HepG2 (cell line): ENCODE results near the gene MAP3K8. TPM values are rescaled to one million over a fixed set of nuclear protein-coding genes. Genes with fewer than 3 reads are reported as not detected.

Experiments
- FOXC1 ChIP-seq: sonication (generic); formaldehyde crosslinking; IDR thresholded peaks from 2 replicates; pipeline ENCODE4 v1.8.0; 2022; ENCODE audit warnings: mild to moderate bottlenecking, missing genetic modification reagents, borderline replicate concordance
- KLF9 ChIP-seq: IDR thresholded peaks from 2 replicates; pipeline ENCODE4 v1.6.1; 2016; ENCODE audit warnings: low read depth
- MIER3 ChIP-seq: IDR thresholded peaks from 2 replicates; pipeline ENCODE4 v1.6.1; 2016; ENCODE audit warnings: missing compliant biosample characterization, borderline replicate concordance
- PRDM4 ChIP-seq: sonication (generic); formaldehyde crosslinking; IDR thresholded peaks from 2 replicates; pipeline ENCODE4 v1.9.0; 2021; ENCODE audit warnings: missing genetic modification reagents, borderline replicate concordance
- SIX1 ChIP-seq: sonication (generic); formaldehyde crosslinking; IDR thresholded peaks from 2 replicates; pipeline ENCODE4 v1.4.0; 2020; ENCODE audit warnings: missing genetic modification reagents, borderline replicate concordance
- SRSF1 ChIP-seq: fragments of 200-400 bp; formaldehyde crosslinking; optimal IDR thresholded peaks from 2 replicates; pipeline ENCODE3; 2017; ENCODE audit warnings: mild to moderate bottlenecking, low read depth, low read length, moderate library complexity
- U2AF1 ChIP-seq: fragments of 200-400 bp; formaldehyde crosslinking; optimal IDR thresholded peaks from 2 replicates; pipeline ENCODE3; 2017; ENCODE audit warnings: mild to moderate bottlenecking, low read depth, low read length
- ZBTB7A ChIP-seq: sonication (generic); formaldehyde crosslinking; IDR thresholded peaks from 2 replicates; pipeline ENCODE4 v1.8.0; 2022; ENCODE audit warnings: mild to moderate bottlenecking, missing genetic modification reagents
- ZMYM3 ChIP-seq: sonication (generic); formaldehyde crosslinking; IDR thresholded peaks from 2 replicates; pipeline ENCODE4 v1.5.1; 2020; ENCODE audit warnings: mild to moderate bottlenecking, missing genetic modification reagents
- ZNF331 ChIP-seq: sonication (generic); formaldehyde crosslinking; IDR thresholded peaks from 2 replicates; pipeline ENCODE4 v1.4.0; 2020; ENCODE audit warnings: missing genetic modification reagents
- ZNF484 ChIP-seq: sonication (generic); formaldehyde crosslinking; IDR thresholded peaks from 2 replicates; pipeline ENCODE4 v1.5.1; 2020; ENCODE audit warnings: mild to moderate bottlenecking, low read depth, missing genetic modification reagents, borderline replicate concordance
- ZNF674 ChIP-seq: sonication (generic); formaldehyde crosslinking; IDR thresholded peaks from 2 replicates; pipeline ENCODE4 v1.5.0; 2020; ENCODE audit warnings: low read depth, mild to moderate bottlenecking, missing genetic modification reagents
- ZNF724P ChIP-seq: sonication (generic); formaldehyde crosslinking; IDR thresholded peaks from 2 replicates; pipeline ENCODE4 v1.8.0; 2022; ENCODE audit warnings: missing genetic modification reagents, borderline replicate concordance
- polyA plus RNA-seq, 8 experiments: library from polyadenylated mRNA; depleted of rRNA in 3 of 8; stranded (reverse) in 7 of 8; unstranded in 1 of 8; fragments of >200 nt; fragmentation: Illumina TruSeq in 4 of 8; extraction: Trizol in 4 of 8; gene quantifications; 2 replicates each; pipeline versions ENCODE4 v1.2.1 to v1.2.3, GENCODE V29; 2011 to 2016; ENCODE audit warnings: low read depth in 4 of 8, missing spikeins in 1 of 8, mixed read lengths in 1 of 8; ENCODE audit not compliant: insufficient read depth in 1 of 8
- total RNA-seq, 5 experiments: library from RNA; depleted of rRNA; stranded (reverse); fragments of >200 nt; fragmentation: Illumina TruSeq; extraction: Trizol; gene quantifications; 2 replicates each; pipeline ENCODE4 v1.2.3, GENCODE V29; 2016; ENCODE audit warnings: low read depth in 1 of 5
- TF ChIP-seq, protein P1 (sequence below), 2 experiments: sonication (generic) in 1 of 2; formaldehyde crosslinking in 1 of 2; IDR thresholded peaks; 2 replicates each; pipeline versions ENCODE4 v1.4.0 to v1.6.1; 2018 to 2020; ENCODE audit warnings: missing genetic modification reagents in 2 of 2, borderline replicate concordance in 1 of 2, low read depth in 1 of 2, mild to moderate bottlenecking in 1 of 2, missing biosample characterization in 1 of 2
- TF ChIP-seq, protein P2 (sequence below): sonication (generic); formaldehyde crosslinking; IDR thresholded peaks from 2 replicates; pipeline ENCODE4 v1.4.0; 2020; ENCODE audit warnings: missing genetic modification reagents, borderline replicate concordance
- TF ChIP-seq, protein P3 (sequence below): sonication (generic); formaldehyde crosslinking; IDR thresholded peaks from 2 replicates; pipeline ENCODE4 v1.5.0; 2020; ENCODE audit warnings: mild to moderate bottlenecking, missing genetic modification reagents

Gene MAP3K8
- total and polyA plus RNA-seq, 2 of the 13 experiments (the other 11 are each of a cell fraction or from before 2014, with no cell fraction given): 19.3 to 37.9 TPM

DNA sequence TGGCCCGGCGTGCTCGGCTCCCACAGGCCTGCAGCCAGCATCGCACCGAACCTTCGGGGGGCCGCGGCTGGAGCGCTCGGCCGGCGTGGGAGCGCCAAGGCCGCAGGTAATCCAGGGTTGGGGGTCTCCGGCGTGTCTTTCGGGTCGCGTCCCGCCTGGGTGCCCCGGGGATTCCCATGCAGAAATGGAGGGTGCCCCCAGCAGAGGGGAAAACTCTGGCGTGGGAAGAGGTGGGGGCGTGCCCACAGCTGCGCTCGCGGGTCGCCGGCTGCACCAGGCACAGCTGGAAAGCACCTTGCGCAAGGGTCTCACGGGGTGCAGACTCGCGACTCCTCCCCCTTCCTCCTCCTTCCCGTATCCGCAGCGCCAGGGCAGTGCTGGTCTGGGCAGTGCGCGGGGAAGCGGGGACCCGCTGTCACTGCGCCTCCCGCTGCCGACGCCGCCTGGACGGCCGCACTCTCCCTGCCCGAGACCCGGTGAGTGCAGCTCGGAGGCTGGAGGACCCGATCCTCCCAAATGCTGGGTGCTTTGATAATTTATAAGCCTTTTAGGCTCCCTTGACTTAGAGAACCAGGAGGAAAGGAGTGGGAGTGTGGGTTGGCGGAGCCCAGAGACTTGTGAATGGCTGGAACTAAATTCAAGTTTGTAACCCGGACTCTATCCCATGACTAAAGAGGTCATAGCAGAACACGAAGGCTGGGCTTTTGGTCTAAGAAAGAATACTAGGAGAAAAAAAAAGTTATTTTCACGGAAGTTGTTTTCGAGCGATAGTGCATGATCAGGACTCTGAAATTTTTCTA lies 489 bp downstream of the MAP3K8 start (continued):
- TF ChIP-seq FOXC1 (CRISPR knock-in tag) (peak; percentile 85), SRSF1 (peak; percentile 85), PRDM4 (CRISPR knock-in tag) (no peak), ZNF331 (CRISPR knock-in tag) (peak; percentile 38; the same call in 1 of the 2 replicates), U2AF1 (no peak), ZNF724P (CRISPR knock-in tag) (no peak), ZNF674 (CRISPR knock-in tag) (no peak; the same call in 1 of the 2 replicates), KLF9 (CRISPR knock-in tag) (peak; percentile 91; the same call in 1 of the 2 replicates), SIX1 (CRISPR knock-in tag) (no peak), ZBTB7A (CRISPR knock-in tag) (peak; percentile 91), ZMYM3 (CRISPR knock-in tag) (peak; percentile 69), MIER3 (CRISPR knock-in tag) (peak; percentile 65; the same call in 1 of the 2 replicates), ZNF484 (CRISPR knock-in tag) (no peak)
- TF ChIP-seq, protein P1, sequence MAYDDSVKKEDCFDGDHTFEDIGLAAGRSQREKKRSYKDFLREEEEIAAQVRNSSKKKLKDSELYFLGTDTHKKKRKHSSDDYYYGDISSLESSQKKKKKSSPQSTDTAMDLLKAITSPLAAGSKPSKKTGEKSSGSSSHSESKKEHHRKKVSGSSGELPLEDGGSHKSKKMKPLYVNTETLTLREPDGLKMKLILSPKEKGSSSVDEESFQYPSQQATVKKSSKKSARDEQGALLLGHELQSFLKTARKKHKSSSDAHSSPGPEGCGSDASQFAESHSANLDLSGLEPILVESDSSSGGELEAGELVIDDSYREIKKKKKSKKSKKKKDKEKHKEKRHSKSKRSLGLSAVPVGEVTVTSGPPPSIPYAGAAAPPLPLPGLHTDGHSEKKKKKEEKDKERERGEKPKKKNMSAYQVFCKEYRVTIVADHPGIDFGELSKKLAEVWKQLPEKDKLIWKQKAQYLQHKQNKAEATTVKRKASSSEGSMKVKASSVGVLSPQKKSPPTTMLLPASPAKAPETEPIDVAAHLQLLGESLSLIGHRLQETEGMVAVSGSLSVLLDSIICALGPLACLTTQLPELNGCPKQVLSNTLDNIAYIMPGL (CRISPR knock-in tag; IDR thresholded peaks at IDR 0.05; ENCODE audit: borderline replicate concordance in 1 of 2, low read depth in 1 of 2): peak; percentile 86 to 88
- TF ChIP-seq, protein P2, sequence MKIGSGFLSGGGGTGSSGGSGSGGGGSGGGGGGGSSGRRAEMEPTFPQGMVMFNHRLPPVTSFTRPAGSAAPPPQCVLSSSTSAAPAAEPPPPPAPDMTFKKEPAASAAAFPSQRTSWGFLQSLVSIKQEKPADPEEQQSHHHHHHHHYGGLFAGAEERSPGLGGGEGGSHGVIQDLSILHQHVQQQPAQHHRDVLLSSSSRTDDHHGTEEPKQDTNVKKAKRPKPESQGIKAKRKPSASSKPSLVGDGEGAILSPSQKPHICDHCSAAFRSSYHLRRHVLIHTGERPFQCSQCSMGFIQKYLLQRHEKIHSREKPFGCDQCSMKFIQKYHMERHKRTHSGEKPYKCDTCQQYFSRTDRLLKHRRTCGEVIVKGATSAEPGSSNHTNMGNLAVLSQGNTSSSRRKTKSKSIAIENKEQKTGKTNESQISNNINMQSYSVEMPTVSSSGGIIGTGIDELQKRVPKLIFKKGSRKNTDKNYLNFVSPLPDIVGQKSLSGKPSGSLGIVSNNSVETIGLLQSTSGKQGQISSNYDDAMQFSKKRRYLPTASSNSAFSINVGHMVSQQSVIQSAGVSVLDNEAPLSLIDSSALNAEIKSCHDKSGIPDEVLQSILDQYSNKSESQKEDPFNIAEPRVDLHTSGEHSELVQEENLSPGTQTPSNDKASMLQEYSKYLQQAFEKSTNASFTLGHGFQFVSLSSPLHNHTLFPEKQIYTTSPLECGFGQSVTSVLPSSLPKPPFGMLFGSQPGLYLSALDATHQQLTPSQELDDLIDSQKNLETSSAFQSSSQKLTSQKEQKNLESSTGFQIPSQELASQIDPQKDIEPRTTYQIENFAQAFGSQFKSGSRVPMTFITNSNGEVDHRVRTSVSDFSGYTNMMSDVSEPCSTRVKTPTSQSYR: peak; percentile 75
- TF ChIP-seq, protein P3, sequence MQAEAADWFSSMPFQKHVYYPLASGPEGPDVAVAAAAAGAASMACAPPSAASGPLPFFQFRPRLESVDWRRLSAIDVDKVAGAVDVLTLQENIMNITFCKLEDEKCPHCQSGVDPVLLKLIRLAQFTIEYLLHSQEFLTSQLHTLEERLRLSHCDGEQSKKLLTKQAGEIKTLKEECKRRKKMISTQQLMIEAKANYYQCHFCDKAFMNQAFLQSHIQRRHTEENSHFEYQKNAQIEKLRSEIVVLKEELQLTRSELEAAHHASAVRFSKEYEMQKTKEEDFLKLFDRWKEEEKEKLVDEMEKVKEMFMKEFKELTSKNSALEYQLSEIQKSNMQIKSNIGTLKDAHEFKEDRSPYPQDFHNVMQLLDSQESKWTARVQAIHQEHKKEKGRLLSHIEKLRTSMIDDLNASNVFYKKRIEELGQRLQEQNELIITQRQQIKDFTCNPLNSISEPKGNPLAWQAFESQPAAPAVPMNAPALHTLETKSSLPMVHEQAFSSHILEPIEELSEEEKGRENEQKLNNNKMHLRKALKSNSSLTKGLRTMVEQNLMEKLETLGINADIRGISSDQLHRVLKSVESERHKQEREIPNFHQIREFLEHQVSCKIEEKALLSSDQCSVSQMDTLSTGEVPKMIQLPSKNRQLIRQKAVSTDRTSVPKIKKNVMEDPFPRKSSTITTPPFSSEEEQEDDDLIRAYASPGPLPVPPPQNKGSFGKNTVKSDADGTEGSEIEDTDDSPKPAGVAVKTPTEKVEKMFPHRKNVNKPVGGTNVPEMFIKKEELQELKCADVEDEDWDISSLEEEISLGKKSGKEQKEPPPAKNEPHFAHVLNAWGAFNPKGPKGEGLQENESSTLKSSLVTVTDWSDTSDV: peak; percentile 68; the same call in 1 of the 2 replicates
